Measurements from ENCODE around the gene UBE4A. TPM values are rescaled to one million over a fixed set of nuclear protein-coding genes. Genes with fewer than 3 reads are reported as not detected.

Gene UBE4A
- polyA plus RNA-seq, 1 of the 3 experiments (the other 2 are of a cell fraction): 7.7 TPM

GRCh38 chr11:118435290-118435892 lies 76.0 kb downstream of the UBE4A start (continued):
- TF ChIP-seq FOXJ3 (CRISPR knock-in tag; IDR thresholded peaks at IDR 0.05): no peak
- TF ChIP-seq RCOR1 (IDR thresholded peaks at IDR 0.05; ENCODE audit: low read length): no peak
- TF ChIP-seq RAD21 (IDR thresholded peaks at IDR 0.05; ENCODE audit: low read length): no peak
- no peak for TF ChIP-seq FOXM1 (IDR thresholded peaks at IDR 0.05; ENCODE audit: low read depth)
- TF ChIP-seq YY1 (IDR thresholded peaks at IDR 0.05; ENCODE audit: low read depth): no peak
- no peak for TF ChIP-seq IRF3 (IDR thresholded peaks at IDR 0.05; ENCODE audit: low read depth, low read length)
- TF ChIP-seq CHD2 (IDR thresholded peaks at IDR 0.05; ENCODE audit: low read length, partially characterized antibody): peak; percentile 63
- TF ChIP-seq ELF1 (IDR thresholded peaks at IDR 0.05): no peak
- TF ChIP-seq RXRA (IDR thresholded peaks at IDR 0.05; ENCODE audit: borderline replicate concordance, low read depth): no peak
- TF ChIP-seq USF2 (IDR thresholded peaks at IDR 0.05; ENCODE audit: borderline replicate concordance, low read depth, low read length): no peak
- no peak for TF ChIP-seq NRF1 (IDR thresholded peaks at IDR 0.05; ENCODE audit: low read depth, low read length)

- Histone ChIP-seq H3K79me2 (ENCODE audit: insufficient read depth) (peaks cover 45% of the 10 kb centered on the region), H3K4me3 (ENCODE audit: low read depth in 2 of 2, low read length in 1 of 2) (peak within 1 kb of the TSS; percentile 77 to 95), H3K9me3 (no peaks in the 10 kb centered on the region), H3K4me1 (ENCODE audit: control insufficient read depth in 1 of 2, insufficient read depth in 2 of 2, low read depth in 1 of 2, low read length in 1 of 2) (peaks cover 23 to 31% of the 10 kb centered on the region in 2 experiments; a peak in 3 of 4 replicates), H4K20me1 (ENCODE audit: insufficient read depth) (peaks cover 37% of the 10 kb centered on the region), H3K36me3 (replicated peaks in 1 of 2; ENCODE audit: control insufficient read depth in 1 of 2, insufficient read depth in 2 of 2, low read length in 1 of 2) (peaks cover 13 to 16% of the 10 kb centered on the region in 2 experiments), H3K9me2 (no peaks in the 10 kb centered on the region), H3K27ac (ENCODE audit: low read depth in 2 of 2, low read length in 1 of 2) (peak within 1 kb of the TSS; percentile 91 to 99), H2AFZ (ENCODE audit: low read depth) (peak within 1 kb of the TSS; percentile 92), H3F3A (replicated peaks; ENCODE audit: insufficient read depth) (peaks cover 28% of the 10 kb centered on the region), H3K4me2 (peak within 1 kb of the TSS; percentile 98), H3K9ac (peak within 1 kb of the TSS; percentile 80), H3K27me3 (ENCODE audit: insufficient read depth) (no peaks in the 10 kb centered on the region)
- DNase-seq: peak; percentile 96
- ChIA-PET POLR2A (interaction anchor here (0.6 to 1.6 kb wide), 10 partner anchors 8 to 354 kb away, joined by 3 to 7 read pairs (median 4); partner anchors contain the start of gene ATP5MG), CTCF (interaction anchor here (1.0 kb wide), 1 partner anchor 8 kb away, joined by 4 read pairs; no protein-coding TSS in a partner anchor)
- 4% methylated on average over 4 of the region's 83 CpGs for WGBS (ENCODE audit: low lambda C conversion rate)
- TF ChIP-seq FOXJ3 (CRISPR knock-in tag; IDR thresholded peaks at IDR 0.05): no peak
- TF ChIP-seq SIN3A (IDR thresholded peaks at IDR 0.05; ENCODE audit: borderline replicate concordance, low read depth, low read length): peak; percentile 89; the same call in 1 of the 2 replicates
- TF ChIP-seq REST (IDR thresholded peaks at IDR 0.05; ENCODE audit: low read depth, low read length): peak; percentile 48; the same call in 1 of the 2 replicates
- no peak for TF ChIP-seq NRF1 (IDR thresholded peaks at IDR 0.05; ENCODE audit: low read depth, low read length)
- TF ChIP-seq GATA2 (CRISPR knock-in tag; IDR thresholded peaks at IDR 0.05): no peak
- TF ChIP-seq MAX (IDR thresholded peaks at IDR 0.05; ENCODE audit: low read depth): no peak; the same call in 1 of the 2 replicates
- TF ChIP-seq IRF3 (IDR thresholded peaks at IDR 0.05; ENCODE audit: low read depth, low read length): no peak
- TF ChIP-seq RCOR1 (IDR thresholded peaks at IDR 0.05; ENCODE audit: low read length): no peak; the same call in 1 of the 2 replicates
- TF ChIP-seq FOXM1 (IDR thresholded peaks at IDR 0.05; ENCODE audit: low read depth): peak; percentile 62; the same call in 1 of the 2 replicates
- TF ChIP-seq CTCF (IDR thresholded peaks at IDR 0.05): no peak
- no peak for TF ChIP-seq RAD21 (IDR thresholded peaks at IDR 0.05; ENCODE audit: low read length)
- peak; percentile 7; the same call in 1 of the 2 replicates for TF ChIP-seq FOSL2 (IDR thresholded peaks at IDR 0.05; ENCODE audit: borderline replicate concordance, low read depth)
These were observed 76.7 kb downstream of the UBE4A start, which contains the start of gene KMT2A for GRCh38 chr11:118435893-118436624. TSS of gene KMT2A (plus strand) at chr11:118436492. CDS start at chr11:118436513, 21 bp downstream.

Data from SK-N-SH (cell line).